Breast epithelium (tissue), 3 donors: ENCODE measurements around the gene EIF4B.

Source experiments
- POLR2AphosphoS5 ChIP-seq, 3 donors: sonication (generic); formaldehyde crosslinking; IDR thresholded peaks; one replicate each; pipeline ENCODE4 v1.6.1; 2017; ENCODE audit warnings: antibody characterized with exemption in 3 of 3
- TF ChIP-seq, protein P1 (sequence below), 3 donors: fragments of 450-650 bp; IDR thresholded peaks; one replicate each; pipeline ENCODE4 v1.5.1; 2016 to 2017; ENCODE audit warnings: antibody characterized with exemption in 3 of 3, mild to moderate bottlenecking in 3 of 3, moderate library complexity in 3 of 3

DNA sequence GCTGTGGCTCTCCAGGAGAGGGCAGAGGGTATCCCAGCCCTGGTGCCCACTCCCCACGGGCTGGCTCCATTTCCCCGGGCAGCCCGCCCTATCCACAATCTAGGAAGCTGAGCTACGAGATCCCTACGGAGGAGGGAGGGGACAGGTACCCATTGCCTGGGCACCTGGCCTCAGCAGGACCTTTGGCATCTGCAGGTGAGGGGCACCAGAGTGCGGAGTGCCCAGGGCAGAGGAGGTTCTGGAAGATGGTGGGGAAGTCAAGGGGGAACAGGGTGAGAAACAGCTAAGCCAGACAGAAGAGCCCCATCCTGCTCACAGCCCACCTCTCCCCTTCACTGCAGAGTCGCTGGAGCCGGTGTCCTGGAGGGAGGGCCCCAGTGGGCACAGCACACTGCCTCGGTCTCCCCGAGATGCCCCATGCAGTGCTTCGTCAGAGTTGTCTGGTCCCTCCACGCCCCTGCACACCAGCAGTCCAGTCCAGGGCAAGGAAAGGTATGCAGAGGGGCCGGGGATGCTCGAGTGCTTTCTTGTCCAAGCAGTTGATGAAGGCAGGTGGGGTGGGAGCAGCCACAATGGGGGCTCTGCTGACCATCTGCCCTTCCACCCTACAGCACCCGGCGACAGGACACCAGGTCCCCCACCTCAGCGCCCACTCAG, 53.9 kb downstream of the EIF4B start:
- no peak for TF ChIP-seq POLR2AphosphoS5 (IDR thresholded peaks at IDR 0.05)
- TF ChIP-seq, protein P1, sequence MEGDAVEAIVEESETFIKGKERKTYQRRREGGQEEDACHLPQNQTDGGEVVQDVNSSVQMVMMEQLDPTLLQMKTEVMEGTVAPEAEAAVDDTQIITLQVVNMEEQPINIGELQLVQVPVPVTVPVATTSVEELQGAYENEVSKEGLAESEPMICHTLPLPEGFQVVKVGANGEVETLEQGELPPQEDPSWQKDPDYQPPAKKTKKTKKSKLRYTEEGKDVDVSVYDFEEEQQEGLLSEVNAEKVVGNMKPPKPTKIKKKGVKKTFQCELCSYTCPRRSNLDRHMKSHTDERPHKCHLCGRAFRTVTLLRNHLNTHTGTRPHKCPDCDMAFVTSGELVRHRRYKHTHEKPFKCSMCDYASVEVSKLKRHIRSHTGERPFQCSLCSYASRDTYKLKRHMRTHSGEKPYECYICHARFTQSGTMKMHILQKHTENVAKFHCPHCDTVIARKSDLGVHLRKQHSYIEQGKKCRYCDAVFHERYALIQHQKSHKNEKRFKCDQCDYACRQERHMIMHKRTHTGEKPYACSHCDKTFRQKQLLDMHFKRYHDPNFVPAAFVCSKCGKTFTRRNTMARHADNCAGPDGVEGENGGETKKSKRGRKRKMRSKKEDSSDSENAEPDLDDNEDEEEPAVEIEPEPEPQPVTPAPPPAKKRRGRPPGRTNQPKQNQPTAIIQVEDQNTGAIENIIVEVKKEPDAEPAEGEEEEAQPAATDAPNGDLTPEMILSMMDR (IDR thresholded peaks at IDR 0.05) = no peak
